ENCODE measurements around the gene SYTL2. TPM values are rescaled to one million over a fixed set of nuclear protein-coding genes. Genes with fewer than 3 reads are reported as not detected.
A peak's percentile ranks its signal among the peaks of the same experiment; 100 is the strongest.

Gene SYTL2
- total and polyA plus RNA-seq, 4 experiments from 2014 or later, result 3.9 to 35.7 (median 28.2) TPM

- H3K4me3 Mint-ChIP-seq, result peak overlapping the region; percentile 58 to 93 (median 80)
- POLR2A ChIA-PET (ENCODE audit: partially characterized antibody), result interaction anchor here (0.6 to 3.2 kb wide), 23 partner anchors 11 to 317 kb away, joined by 3 to 34 read pairs (median 3); partner anchors contain the start of genes CREBZF, PICALM and TMEM126A
- peak overlapping the region; percentile 97 to 99 (median 98) for H3K27ac Mint-ChIP-seq
- Histone ChIP-seq H3K27ac (ENCODE audit: low read depth, low read length) (peak overlapping the region; percentile 54), H3K4me1 (ENCODE audit: insufficient read depth, low read length) (peaks cover 87% of the 10 kb centered on the region), H3K27me3 (ENCODE audit: insufficient read depth, low read length) (no peaks in the 10 kb centered on the region), H3K36me3 (ENCODE audit: insufficient read depth, low read length) (no peaks in the 10 kb centered on the region), H3K4me3 (ENCODE audit: low read length in 2 of 2) (peak overlapping the region in 1 of 2 donors; percentile 6), H3K9me3 (ENCODE audit: control insufficient read depth in 1 of 2, low read length in 2 of 2) (no peaks in the 10 kb centered on the region)
- DNase-seq, result peak in 1 of 5 donors; percentile 74
- CTCF ChIA-PET (ENCODE audit: partially characterized antibody), result interaction anchor here (0.6 to 2.7 kb wide), 6 partner anchors 44 to 441 kb away, joined by 3 to 23 read pairs (median 3); no protein-coding TSS in a partner anchor
- peaks cover 0 to 7% (median 0%) of the 10 kb centered on the region in 8 donors for H3K9me3 Mint-ChIP-seq
- H3K27me3 Mint-ChIP-seq, result peaks cover 2 to 6% of the 10 kb centered on the region in 2 donors
- intact Hi-C loops (cut with micrococcal nuclease), result loop anchor here (2.0 to 5.0 kb wide), 5 partner anchors 16 to 550 kb away; partner anchors contain the start of genes HIKESHI and PICALM
- peaks cover 68 to 97% (median 84%) of the 10 kb centered on the region in 4 donors for H3K4me1 Mint-ChIP-seq
- peaks cover 0 to 12% of the 10 kb centered on the region in 2 donors for H3K36me3 Mint-ChIP-seq
Observed at GRCh38 chr11:85752201-85752889, 58.6 kb downstream of the SYTL2 start.

- H3K4me3 ChIP-seq (ENCODE audit: low read length in 2 of 2), result peak overlapping the region in 1 of 2 donors; percentile 6
- no peaks in the 10 kb centered on the region for H3K36me3 ChIP-seq (ENCODE audit: insufficient read depth, low read length)
- H3K27ac ChIP-seq (ENCODE audit: low read depth, low read length), result peak overlapping the region; percentile 54
- peaks cover 87% of the 10 kb centered on the region for H3K4me1 ChIP-seq (ENCODE audit: insufficient read depth, low read length)
- H3K9me3 ChIP-seq (ENCODE audit: control insufficient read depth in 1 of 2, low read length in 2 of 2), result no peaks in the 10 kb centered on the region
- ChIA-PET POLR2A (ENCODE audit: partially characterized antibody) (interaction anchor here (1.0 to 3.2 kb wide), 13 partner anchors 13 to 317 kb away, joined by 3 to 34 read pairs (median 4); partner anchors contain the start of genes CREBZF, PICALM and TMEM126A), CTCF (ENCODE audit: partially characterized antibody) (interaction anchor here (1.0 to 2.7 kb wide), 3 partner anchors 54 to 73 kb away, joined by 3 to 23 read pairs (median 3); no protein-coding TSS in a partner anchor)
- no peak for DNase-seq
- H3K27ac Mint-ChIP-seq, result peak overlapping the region; percentile 97 to 99 (median 98)
- peaks cover 67 to 99% (median 86%) of the 10 kb centered on the region in 4 donors for H3K4me1 Mint-ChIP-seq
- peaks cover 0 to 13% of the 10 kb centered on the region in 2 donors for H3K36me3 Mint-ChIP-seq
- no peaks in the 10 kb centered on the region for H3K27me3 ChIP-seq (ENCODE audit: insufficient read depth, low read length)
- H3K9me3 Mint-ChIP-seq, result peaks cover 0 to 7% (median 0%) of the 10 kb centered on the region in 8 donors
- peak overlapping the region in 7 of 8 donors; percentile 50 to 93 (median 78) for H3K4me3 Mint-ChIP-seq
- peaks cover 2 to 6% of the 10 kb centered on the region in 2 donors for H3K27me3 Mint-ChIP-seq
- intact Hi-C loops (cut with micrococcal nuclease), result loop anchor here (2.0 to 5.0 kb wide), 6 partner anchors 15 to 551 kb away; partner anchors contain the start of genes HIKESHI and PICALM
Observed at GRCh38 chr11:85751724-85752123, 59.2 kb downstream of the SYTL2 start.

- ChIA-PET CTCF (ENCODE audit: partially characterized antibody) (no interaction called here), POLR2A (ENCODE audit: partially characterized antibody) (interaction anchor here (1.1 to 1.4 kb wide), 2 partner anchors 73 to 87 kb away, joined by 4 read pairs; no protein-coding TSS in a partner anchor)
- H3K27ac Mint-ChIP-seq, result peak overlapping the region; percentile 75 to 99 (median 98)
Observed at GRCh38 chr11:85750646-85751045, 60.3 kb downstream of the SYTL2 start.

GRCh38 chr11:85749884-85750283 is 61.1 kb downstream of the SYTL2 start:
- Mint-ChIP-seq H3K36me3 (peaks cover 0 to 18% of the 10 kb centered on the region in 2 donors), H3K27ac (peak overlapping the region; percentile 75 to 99 (median 98)), H3K9me3 (peaks cover 0 to 7% (median 0%) of the 10 kb centered on the region in 8 donors), H3K4me3 (peak overlapping the region in 7 of 8 donors; percentile 50 to 92 (median 71)), H3K27me3 (peaks cover 2 to 6% of the 10 kb centered on the region in 2 donors), H3K4me1 (peaks cover 66 to 99% (median 83%) of the 10 kb centered on the region in 4 donors)
- ChIA-PET CTCF (ENCODE audit: partially characterized antibody) (interaction anchor here (0.9 to 1.3 kb wide), 2 partner anchors 74 to 105 kb away, joined by 4 read pairs; partner anchors contain the start of gene CCDC83), POLR2A (ENCODE audit: partially characterized antibody) (interaction anchor here (0.8 to 1.4 kb wide), 3 partner anchors 26 to 86 kb away, joined by 3 to 4 read pairs (median 4); no protein-coding TSS in a partner anchor)
- H3K27me3 ChIP-seq (ENCODE audit: insufficient read depth, low read length), result no peaks in the 10 kb centered on the region
- H3K4me3 ChIP-seq (ENCODE audit: low read length in 2 of 2), result no peak overlapping the region
- H3K4me1 ChIP-seq (ENCODE audit: insufficient read depth, low read length), result peaks cover 87% of the 10 kb centered on the region
- no peak overlapping the region for H3K27ac ChIP-seq (ENCODE audit: low read depth, low read length)
- intact Hi-C loops (cut with micrococcal nuclease), result loop anchor here (2.0 to 5.0 kb wide), 3 partner anchors 49 to 552 kb away; partner anchors contain the start of genes HIKESHI and PICALM
- no peak for DNase-seq
- no peaks in the 10 kb centered on the region for H3K9me3 ChIP-seq (ENCODE audit: control insufficient read depth in 1 of 2, low read length in 2 of 2)
- H3K36me3 ChIP-seq (ENCODE audit: insufficient read depth, low read length), result no peaks in the 10 kb centered on the region

More at GRCh38 chr11:85750646-85751045, 60.3 kb downstream of the SYTL2 start:
- H3K9me3 Mint-ChIP-seq, result peaks cover 0 to 7% (median 0%) of the 10 kb centered on the region in 8 donors
- H3K4me1 Mint-ChIP-seq, result peaks cover 65 to 99% (median 85%) of the 10 kb centered on the region in 4 donors
- Histone ChIP-seq H3K4me1 (ENCODE audit: insufficient read depth, low read length) (peaks cover 87% of the 10 kb centered on the region), H3K27ac (ENCODE audit: low read depth, low read length) (no peak overlapping the region), H3K36me3 (ENCODE audit: insufficient read depth, low read length) (no peaks in the 10 kb centered on the region), H3K9me3 (ENCODE audit: control insufficient read depth in 1 of 2, low read length in 2 of 2) (no peaks in the 10 kb centered on the region), H3K27me3 (ENCODE audit: insufficient read depth, low read length) (no peaks in the 10 kb centered on the region), H3K4me3 (ENCODE audit: low read length in 2 of 2) (peak overlapping the region in 1 of 2 donors; percentile 3)
- peak overlapping the region in 7 of 8 donors; percentile 44 to 92 (median 71) for H3K4me3 Mint-ChIP-seq
- intact Hi-C loops (cut with micrococcal nuclease), result loop anchor here (2.0 to 5.0 kb wide), 3 partner anchors 50 to 552 kb away; partner anchors contain the start of genes HIKESHI and PICALM
- peak; percentile 34 to 62 (median 49) for DNase-seq
- H3K27me3 Mint-ChIP-seq, result peaks cover 2 to 6% of the 10 kb centered on the region in 2 donors
- H3K36me3 Mint-ChIP-seq, result peaks cover 0 to 18% of the 10 kb centered on the region in 2 donors

- no peak for DNase-seq
- Histone ChIP-seq H3K27ac (ENCODE audit: low read depth, low read length) (no peak overlapping the region), H3K36me3 (ENCODE audit: insufficient read depth, low read length) (no peaks in the 10 kb centered on the region), H3K27me3 (ENCODE audit: insufficient read depth, low read length) (no peaks in the 10 kb centered on the region), H3K4me3 (ENCODE audit: low read length in 2 of 2) (no peak overlapping the region), H3K4me1 (ENCODE audit: insufficient read depth, low read length) (peaks cover 87% of the 10 kb centered on the region), H3K9me3 (ENCODE audit: control insufficient read depth in 1 of 2, low read length in 2 of 2) (no peaks in the 10 kb centered on the region)
- Mint-ChIP-seq H3K4me3 (peak overlapping the region in 5 of 8 donors; percentile 71 to 92 (median 77)), H3K27me3 (peaks cover 2 to 6% of the 10 kb centered on the region in 2 donors), H3K4me1 (peaks cover 69 to 99% (median 84%) of the 10 kb centered on the region in 4 donors), H3K36me3 (peaks cover 0 to 20% of the 10 kb centered on the region in 2 donors), H3K9me3 (peaks cover 0 to 7% (median 0%) of the 10 kb centered on the region in 8 donors), H3K27ac (peak overlapping the region in 6 of 7 donors; percentile 38 to 99 (median 98))
- CTCF ChIA-PET (ENCODE audit: partially characterized antibody), result interaction anchor here (0.9 to 1.3 kb wide), 2 partner anchors 75 to 106 kb away, joined by 4 read pairs; partner anchors contain the start of gene CCDC83
- intact Hi-C loops (cut with micrococcal nuclease), result no loop called here
- POLR2A ChIA-PET (ENCODE audit: partially characterized antibody), result interaction anchor here (0.8 to 2.0 kb wide), 5 partner anchors 27 to 86 kb away, joined by 3 to 5 read pairs (median 4); partner anchors contain the start of gene SYTL2
Observed at GRCh38 chr11:85749287-85749834, 61.6 kb downstream of the SYTL2 start.

GRCh38 chr11:85748455-85748891 is 62.5 kb downstream of the SYTL2 start:
- intact Hi-C loops (cut with micrococcal nuclease), result no loop called here
- Mint-ChIP-seq H3K27me3 (peaks cover 2 to 6% of the 10 kb centered on the region in 2 donors), H3K4me3 (no peak overlapping the region), H3K9me3 (peaks cover 0 to 7% (median 0%) of the 10 kb centered on the region in 8 donors), H3K4me1 (peaks cover 68 to 97% (median 83%) of the 10 kb centered on the region in 4 donors), H3K36me3 (peaks cover 0 to 20% of the 10 kb centered on the region in 2 donors), H3K27ac (peak overlapping the region in 2 of 7 donors; percentile 70 to 72)
- no peaks in the 10 kb centered on the region for H3K27me3 ChIP-seq (ENCODE audit: insufficient read depth, low read length)
- no peak for DNase-seq
- H3K36me3 ChIP-seq (ENCODE audit: insufficient read depth, low read length), result no peaks in the 10 kb centered on the region
- H3K4me3 ChIP-seq (ENCODE audit: low read length in 2 of 2), result no peak overlapping the region
- no peaks in the 10 kb centered on the region for H3K9me3 ChIP-seq (ENCODE audit: control insufficient read depth in 1 of 2, low read length in 2 of 2)
- H3K4me1 ChIP-seq (ENCODE audit: insufficient read depth, low read length), result peaks cover 79% of the 10 kb centered on the region
- no peak overlapping the region for H3K27ac ChIP-seq (ENCODE audit: low read depth, low read length)
- ChIA-PET CTCF (ENCODE audit: partially characterized antibody) (no interaction called here), POLR2A (ENCODE audit: partially characterized antibody) (interaction anchor here (1.2 to 2.0 kb wide), 3 partner anchors 30 to 78 kb away, joined by 3 to 5 read pairs (median 3); partner anchors contain the start of gene SYTL2)

Data from CD4-positive, alpha-beta memory T cell (primary cell).